H9 (cell line): Measurements from ENCODE around the gene CCDC12. TPM values are rescaled to one million over a fixed set of nuclear protein-coding genes. Genes with fewer than 3 reads are reported as not detected.

ENCODE experiments used
- DNase-seq: peaks from one replicate; pipeline ENCODE4 v3.0.0-alpha.2; 2017
- H2AFZ ChIP-seq: one replicate; pipeline ENCODE4 v1.6.1; 2013; ENCODE audit warnings: mild to moderate bottlenecking, low read length, control low read depth, moderate library complexity
- H2AK5ac ChIP-seq: 2 replicates; pipeline ENCODE4 v1.6.1; 2013; ENCODE audit warnings: low read length, control low read depth, mixed read lengths; ENCODE audit not compliant: insufficient read length
- H2BK120ac ChIP-seq: one replicate; pipeline ENCODE4 v1.6.1; 2013; ENCODE audit warnings: low read depth, mild to moderate bottlenecking, low read length, control low read depth, inconsistent platforms; ENCODE audit not compliant: poor library complexity, severe bottlenecking
- H2BK12ac ChIP-seq: 2 replicates; pipeline ENCODE4 v1.6.1; 2013; ENCODE audit warnings: low read length, control low read depth, mixed read lengths, low read depth; ENCODE audit not compliant: insufficient read length
- H2BK15ac ChIP-seq: 2 replicates; pipeline ENCODE4 v1.6.1; 2013; ENCODE audit warnings: low read depth, low read length, control low read depth
- H2BK20ac ChIP-seq: one replicate; pipeline ENCODE4 v1.6.1; 2013; ENCODE audit warnings: low read depth, mild to moderate bottlenecking, low read length, control low read depth, inconsistent platforms; ENCODE audit not compliant: poor library complexity, severe bottlenecking
- H2BK5ac ChIP-seq: 2 replicates; pipeline ENCODE4 v1.6.1; 2013; ENCODE audit warnings: low read length, control low read depth, mixed read lengths; ENCODE audit not compliant: insufficient read length
- H3K14ac ChIP-seq: 2 replicates; pipeline ENCODE4 v1.6.1; 2013; ENCODE audit warnings: low read length, control low read depth; ENCODE audit not compliant: insufficient read depth
- H3K18ac ChIP-seq: 2 replicates; pipeline ENCODE4 v1.6.1; 2013; ENCODE audit warnings: low read depth, mild to moderate bottlenecking, mixed read lengths, low read length, control low read depth; ENCODE audit not compliant: insufficient read length
- H3K23ac ChIP-seq: 2 replicates; pipeline ENCODE4 v1.6.1; 2013; ENCODE audit warnings: low read length, control low read depth, mixed read lengths, low read depth; ENCODE audit not compliant: insufficient read length
- H3K23me2 ChIP-seq: 2 replicates; pipeline ENCODE4 v1.6.1; 2013; ENCODE audit warnings: low read depth, mild to moderate bottlenecking, mixed read lengths, low read length, control low read depth; ENCODE audit not compliant: insufficient read length, poor library complexity, severe bottlenecking
- H3K27ac ChIP-seq: 2 replicates; pipeline ENCODE4 v1.5.1; 2013; ENCODE audit warnings: low read length, control low read depth, mixed read lengths, low read depth; ENCODE audit not compliant: insufficient read length
- H3K27me3 ChIP-seq: 2 replicates; pipeline ENCODE4 v1.6.1; 2013; ENCODE audit warnings: low read length, control low read depth, inconsistent platforms; ENCODE audit not compliant: insufficient read depth
- H3K4ac ChIP-seq: 2 replicates; pipeline ENCODE4 v1.6.1; 2013; ENCODE audit warnings: low read depth, mild to moderate bottlenecking, control low read depth, inconsistent platforms, low read length, moderate library complexity
- H3K4me1 ChIP-seq: 2 replicates; pipeline ENCODE4 v1.6.1; 2013; ENCODE audit warnings: low read length, control low read depth, inconsistent platforms; ENCODE audit not compliant: insufficient read depth
- H3K4me2 ChIP-seq: 2 replicates; pipeline ENCODE4 v1.6.1; 2013; ENCODE audit warnings: low read length, control low read depth, mixed read lengths; ENCODE audit not compliant: insufficient read length, insufficient read depth
- H3K56ac ChIP-seq: 2 replicates; pipeline ENCODE4 v1.6.1; 2013; ENCODE audit warnings: low read depth, mild to moderate bottlenecking, mixed read lengths, low read length, control low read depth; ENCODE audit not compliant: insufficient read length
- H3K79me1 ChIP-seq: 2 replicates; pipeline ENCODE4 v1.6.1; 2013; ENCODE audit warnings: low read depth, mild to moderate bottlenecking, moderate library complexity, low read length, control low read depth, inconsistent platforms; ENCODE audit not compliant: insufficient read depth, poor library complexity, severe bottlenecking
- H3K79me2 ChIP-seq: 2 replicates; pipeline ENCODE4 v1.6.1; 2013; ENCODE audit warnings: low read length, control low read depth, inconsistent platforms; ENCODE audit not compliant: insufficient read depth
- H3K9ac ChIP-seq: 2 replicates; pipeline ENCODE4 v1.6.1; 2013; ENCODE audit warnings: low read length, control low read depth, mixed read lengths; ENCODE audit not compliant: insufficient read length; ENCODE audit errors: extremely low read depth
- H3K9me3 ChIP-seq: one replicate; pipeline ENCODE4 v1.6.1; 2013; ENCODE audit warnings: low read depth, low read length, inconsistent platforms; ENCODE audit not compliant: control insufficient read depth
- H3T11ph ChIP-seq: one replicate; pipeline ENCODE4 v1.6.1; 2013; ENCODE audit warnings: mild to moderate bottlenecking, low read length, control low read depth, inconsistent platforms
- H4K20me1 ChIP-seq: one replicate; pipeline ENCODE4 v1.6.1; 2013; ENCODE audit not compliant: control insufficient read depth, insufficient read length, insufficient read depth
- H4K5ac ChIP-seq: 2 replicates; pipeline ENCODE4 v1.6.1; 2013; ENCODE audit warnings: low read depth, mild to moderate bottlenecking, mixed read lengths, low read length, control low read depth; ENCODE audit not compliant: insufficient read length
- H4K8ac ChIP-seq: replicated peaks from 2 replicates; pipeline ENCODE4 v1.6.1; 2013; ENCODE audit warnings: low read length, control low read depth, mixed read lengths, low read depth; ENCODE audit not compliant: insufficient read length
- H4K91ac ChIP-seq: 2 replicates; pipeline ENCODE4 v1.6.1; 2013; ENCODE audit warnings: low read depth, mild to moderate bottlenecking, moderate library complexity, mixed read lengths, low read length, control low read depth; ENCODE audit not compliant: insufficient read length
- H3K27ac Mint-ChIP-seq, 3 experiments: 2 replicates in 2 of 3; 3 replicates in 1 of 3; pipeline ENCODE4 v1.8.0; 2020 to 2021; ENCODE audit warnings: mixed read lengths in 3 of 3, mild to moderate bottlenecking in 1 of 3, moderate library complexity in 1 of 3
- H3K27me3 Mint-ChIP-seq: 2 replicates; pipeline ENCODE4 v1.8.0; 2021; ENCODE audit warnings: low read depth, mild to moderate bottlenecking, moderate library complexity, mixed read lengths
- H3K36me3 Mint-ChIP-seq, 3 experiments: 2 replicates in 2 of 3; 3 replicates in 1 of 3; pipeline ENCODE4 v1.8.0; 2020 to 2021; ENCODE audit warnings: low read depth in 3 of 3, mixed read lengths in 3 of 3; ENCODE audit not compliant: insufficient read depth in 1 of 3
- H3K4me1 Mint-ChIP-seq, 2 experiments: 2 replicates each; pipeline ENCODE4 v1.8.0; 2020; ENCODE audit warnings: mixed read lengths in 2 of 2
- H3K4me3 Mint-ChIP-seq, 2 experiments: 2 replicates in 1 of 2; 3 replicates in 1 of 2; pipeline ENCODE4 v1.8.0; 2020 to 2021; ENCODE audit warnings: mild to moderate bottlenecking in 2 of 2, mixed read lengths in 2 of 2, moderate library complexity in 1 of 2
- H3K9me3 Mint-ChIP-seq, 2 experiments: 2 replicates in 1 of 2; 3 replicates in 1 of 2; pipeline ENCODE4 v1.8.0; 2020; ENCODE audit warnings: mild to moderate bottlenecking in 2 of 2, mixed read lengths in 2 of 2, moderate library complexity in 1 of 2
- CTCF ChIP-seq: fragments of 200-600 bp; sonication (generic); conservative IDR thresholded peaks from 3 replicates; pipeline ENCODE4 v1.8.0; 2021; ENCODE audit warnings: antibody characterized with exemption, mild to moderate bottlenecking
- WGBS: extraction: QIAGEN DNeasy Blood & Tissue Kit; methylation state at CpG from one replicate; pipeline ENCODE4 v1.1.7; 2013; ENCODE audit warnings: missing lambda C conversion rate, low lambda C conversion rate, mixed read lengths; ENCODE audit not compliant: insufficient read length; ENCODE audit errors: extremely low coverage; 5-methylcytosine and 5-hydroxymethylcytosine counted together
- total RNA-seq: library from RNA; stranded (reverse); gene quantifications from 2 replicates; pipeline ENCODE4 v1.2.1, GENCODE V29; 2021

Gene CCDC12
- total RNA-seq, 1 experiment from 2014 or later, result 54.0 TPM

GRCh38 chr3:46890132-46890531 is 86.4 kb downstream of the CCDC12 start:
- no peak overlapping the region for H3K9ac ChIP-seq
- H3K27me3 ChIP-seq, result peaks cover 35% of the 10 kb centered on the region; the same call in 1 of the 2 replicates
- Mint-ChIP-seq H3K4me3 (no peak overlapping the region), H3K27ac (no peak overlapping the region), H3K9me3 (no peaks in the 10 kb centered on the region; a peak in 1 of 5 replicates), H3K4me1 (peaks cover 25% of the 10 kb centered on the region in 2 experiments), H3K27me3 (peaks cover 99% of the 10 kb centered on the region), H3K36me3 (no peaks in the 10 kb centered on the region)
- no peak for DNase-seq
- no peak overlapping the region for H3K4ac ChIP-seq
- H3K18ac ChIP-seq, result no peak overlapping the region
- WGBS, result no CpG with 5 or more reads among the region's 1 CpG
- no peak overlapping the region for H2BK120ac ChIP-seq
- no peak overlapping the region for H4K5ac ChIP-seq
- no peak overlapping the region for H2AK5ac ChIP-seq
- H3K23ac ChIP-seq, result no peak overlapping the region
- no peak overlapping the region for H2BK20ac ChIP-seq
- H3K79me1 ChIP-seq, result no peaks in the 10 kb centered on the region
- H3K14ac ChIP-seq, result no peak overlapping the region
- H2BK12ac ChIP-seq, result no peak overlapping the region
- H4K20me1 ChIP-seq, result no peaks in the 10 kb centered on the region
- no peak overlapping the region for H3K27ac ChIP-seq
- H4K91ac ChIP-seq, result no peak overlapping the region
- H4K8ac ChIP-seq, result no peak overlapping the region
- H2BK15ac ChIP-seq, result no peak overlapping the region
- no peak overlapping the region for H2AFZ ChIP-seq
- no peaks in the 10 kb centered on the region for H3K9me3 ChIP-seq
- H3K4me2 ChIP-seq, result no peak overlapping the region
- TF ChIP-seq CTCF, result no peak
- no peak overlapping the region for H2BK5ac ChIP-seq
- H3K23me2 ChIP-seq, result peaks cover 8% of the 10 kb centered on the region
- H3K79me2 ChIP-seq, result no peaks in the 10 kb centered on the region
- H3K4me1 ChIP-seq, result no peaks in the 10 kb centered on the region; the same call in 1 of the 2 replicates
- no peak overlapping the region for H3T11ph ChIP-seq
- no peak overlapping the region for H3K56ac ChIP-seq
